Fibroblast of the aortic adventitia (primary cell): ENCODE data around the gene CLDN6. TPM values are rescaled to one million over a fixed set of nuclear protein-coding genes. Genes with fewer than 3 reads are reported as not detected.

Experiments
- DNase-seq: peaks from one replicate; pipeline ENCODE4 v3.0.0-alpha.2; 2010; ENCODE audit warnings: low read depth
- H3K4me3 ChIP-seq: 2 replicates; pipeline ENCODE4 v1.5.1; 2011; ENCODE audit warnings: low read depth, mild to moderate bottlenecking, control low read depth, low read length, moderate library complexity
- CTCF ChIP-seq: IDR thresholded peaks from 2 replicates; pipeline ENCODE4 v1.5.1; 2011; ENCODE audit warnings: mild to moderate bottlenecking, low read length, control low read depth, inconsistent platforms; ENCODE audit not compliant: insufficient read depth
- total RNA-seq: library from RNA; depleted of rRNA; stranded (reverse); fragments of >200 nt; gene quantifications from 2 replicates; pipeline ENCODE4 v1.2.3, GENCODE V29; 2012; ENCODE audit warnings: low replicate concordance

The CLDN6 gene
- total RNA-seq, 1 donor: not detected

- H3K4me3 ChIP-seq: no peak overlapping the region
- no peak for TF ChIP-seq CTCF
- no peak for DNase-seq
These were observed 42.5 kb upstream of the CLDN6 start for GRCh38 chr16:3060339-3061127.

DNA sequence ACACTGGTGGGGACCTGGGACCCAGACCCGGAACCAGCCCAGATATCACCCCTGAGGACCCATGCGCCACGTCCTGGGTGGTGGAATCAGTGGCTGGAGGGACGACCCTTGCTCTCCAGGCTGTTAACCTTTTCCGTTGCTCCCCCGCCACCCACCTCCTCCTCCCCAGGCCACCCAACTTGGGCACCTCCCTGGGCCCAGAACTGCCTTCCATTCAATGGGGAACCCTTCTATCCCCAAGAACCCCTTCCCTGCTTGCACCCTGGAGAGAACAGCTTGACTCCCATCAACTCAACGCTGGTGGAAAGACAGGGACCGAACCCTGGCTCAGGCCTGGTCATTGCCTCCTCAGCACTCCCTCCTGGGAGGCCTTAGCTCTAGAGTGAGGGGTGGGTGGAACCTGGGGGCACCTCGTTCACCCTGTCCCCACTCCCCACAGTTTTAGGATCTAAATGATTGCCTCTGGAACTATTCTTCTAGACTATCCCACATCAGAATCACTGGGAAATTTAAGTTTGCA is 41.8 kb upstream of the CLDN6 start:
- no peak for TF ChIP-seq CTCF
- H3K4me3 ChIP-seq: peak overlapping the region; percentile 87
- DNase-seq: no peak

DNA sequence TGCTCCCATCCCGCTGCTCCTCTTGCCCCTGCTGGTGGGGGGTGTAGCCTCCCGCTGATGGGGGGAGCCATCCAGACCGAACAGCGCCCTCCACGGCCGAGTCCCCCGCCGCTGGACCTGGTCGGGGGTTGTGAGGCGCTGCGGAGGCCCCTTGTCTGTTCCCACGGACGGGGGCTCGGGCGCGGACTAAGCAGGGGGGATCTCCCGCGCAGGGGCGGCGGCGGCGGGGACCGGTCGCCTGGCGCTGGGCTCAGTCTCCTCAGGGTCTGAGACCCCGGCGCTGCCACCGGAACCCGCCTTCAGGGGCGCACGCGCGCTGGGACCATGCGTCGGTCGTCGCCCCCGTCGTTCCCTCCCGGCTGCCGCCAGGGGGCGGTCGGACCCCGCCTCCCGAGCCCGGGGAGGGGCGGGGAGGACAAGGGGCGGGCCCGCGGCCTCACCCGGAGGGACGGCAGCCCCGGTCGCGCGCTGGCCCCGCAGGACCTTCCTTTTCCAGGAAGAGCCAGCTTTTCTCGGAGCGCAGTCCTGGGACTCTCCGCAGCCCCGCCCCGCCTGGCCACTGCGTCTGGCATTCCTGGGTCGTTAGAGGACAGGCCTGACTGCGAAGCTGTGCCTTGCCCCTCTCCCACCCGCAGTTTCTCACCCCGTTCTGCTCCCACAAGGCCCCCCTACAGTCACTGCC is 41.2 kb upstream of the CLDN6 start:
- DNase-seq: peak; percentile 82
- TF ChIP-seq CTCF: peak; percentile 65
- peak overlapping the region; percentile 87 for H3K4me3 ChIP-seq

GRCh38 chr16:3058139-3059030 is 40.4 kb upstream of the CLDN6 start:
- no peak for DNase-seq
- H3K4me3 ChIP-seq: peak overlapping the region; percentile 87
- no peak for TF ChIP-seq CTCF

DNA sequence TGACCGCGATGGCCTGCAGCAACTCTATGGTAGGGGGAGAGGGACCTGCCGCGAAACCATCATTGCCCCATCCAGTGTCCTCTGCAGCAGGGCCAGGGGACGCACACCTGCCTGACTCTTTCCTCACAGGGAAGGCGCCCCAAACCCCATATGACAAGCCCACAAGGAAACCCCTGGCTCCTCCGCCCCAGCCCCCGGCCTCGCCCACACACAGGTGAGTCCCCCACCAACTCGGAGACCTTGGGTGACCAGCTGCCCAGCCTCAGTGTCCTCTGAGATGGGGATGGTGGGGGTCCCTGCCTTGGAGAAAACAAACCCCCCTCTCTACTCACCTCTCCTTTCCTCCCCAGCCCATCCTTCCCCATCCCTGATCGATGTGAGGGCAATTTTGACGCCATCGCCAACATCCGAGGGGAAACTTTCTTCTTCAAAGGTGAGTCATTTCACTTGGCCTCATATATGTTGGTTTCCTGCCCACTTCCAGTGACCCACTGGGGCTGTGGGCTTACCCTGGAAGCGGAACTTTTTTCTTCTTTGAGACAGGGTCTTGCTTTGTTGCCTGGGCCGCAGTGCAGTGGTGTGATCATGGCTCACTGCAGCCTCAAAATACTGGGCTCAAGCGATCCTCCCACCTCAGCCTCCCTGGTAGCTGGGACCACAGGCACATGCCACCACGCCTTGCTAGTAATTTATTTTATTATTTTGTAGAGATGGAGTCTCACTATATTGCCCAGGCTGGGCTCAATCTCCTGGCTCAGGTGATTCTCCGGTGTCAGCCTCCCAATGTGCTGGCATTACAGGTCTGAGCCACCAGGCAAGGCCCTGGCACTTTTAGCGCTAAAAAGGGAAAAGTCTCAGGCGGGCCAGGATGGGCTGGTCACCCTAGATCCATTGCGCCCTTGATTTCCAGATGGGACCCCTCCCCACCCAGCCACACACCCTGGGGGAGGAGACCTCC is 39.5 kb upstream of the CLDN6 start:
- no peak for TF ChIP-seq CTCF
- DNase-seq: no peak
- peak overlapping the region; percentile 87 for H3K4me3 ChIP-seq
